ENCODE data around the gene PPP6R2. TPM values are rescaled to one million over a fixed set of nuclear protein-coding genes. Genes with fewer than 3 reads are reported as not detected.

Gene PPP6R2
- total RNA-seq, 6 experiments from 2014 or later = 41.9 to 47.0 (median 43.6) TPM

DNA sequence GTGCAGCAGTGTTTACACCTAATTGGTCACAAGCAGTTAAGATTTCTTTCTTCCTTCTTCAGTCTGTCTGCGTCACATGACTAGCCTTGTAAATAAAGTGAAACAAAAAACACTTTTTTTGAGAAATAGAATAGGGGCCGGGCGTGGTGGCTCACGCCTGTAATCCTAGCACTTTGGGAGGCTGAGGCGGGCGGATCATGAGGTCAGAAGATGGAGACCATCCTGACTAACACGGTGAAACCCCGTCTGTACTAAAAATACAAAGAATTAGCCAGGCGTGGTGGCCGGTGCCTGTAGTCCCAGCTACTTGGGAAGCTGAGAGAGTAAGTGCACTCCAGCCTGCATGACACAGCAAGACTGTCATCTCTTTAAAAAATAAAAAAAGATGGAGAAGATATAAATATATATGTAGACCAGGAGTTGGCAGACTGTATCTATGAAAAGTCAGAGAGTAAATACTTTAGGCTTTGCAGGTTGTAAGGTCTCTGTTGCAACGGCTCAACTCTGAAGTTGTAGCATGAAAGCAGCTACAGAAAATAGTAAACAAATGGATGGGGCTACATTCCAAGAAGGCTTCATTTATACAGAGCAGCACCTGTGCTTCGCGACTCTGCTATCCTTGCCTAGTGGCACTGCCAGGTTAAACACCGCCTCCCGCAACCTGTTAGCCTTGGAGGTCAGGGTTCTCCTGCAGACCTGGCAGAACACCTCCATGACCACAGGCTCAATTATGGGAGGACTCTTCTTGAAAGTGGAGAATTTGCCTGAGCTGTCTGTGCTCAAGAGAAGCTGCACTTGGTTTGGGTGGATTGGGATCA, 55.9 kb downstream of the PPP6R2 start:
- Mint-ChIP-seq H3K36me3 (ENCODE audit: low read depth) (peaks cover 8% of the 10 kb centered on the region), H3K27me3 (ENCODE audit: insufficient read depth) (peaks cover 7% of the 10 kb centered on the region), H3K9me3 (no peaks in the 10 kb centered on the region), H3K27ac (peak overlapping the region; percentile 65; the same call in 1 of the 2 replicates), H3K4me3 (no peak overlapping the region), H3K4me1 (ENCODE audit: low read depth) (peaks cover 17% of the 10 kb centered on the region)
- no peak for DNase-seq
- TF ChIP-seq, protein P1, sequence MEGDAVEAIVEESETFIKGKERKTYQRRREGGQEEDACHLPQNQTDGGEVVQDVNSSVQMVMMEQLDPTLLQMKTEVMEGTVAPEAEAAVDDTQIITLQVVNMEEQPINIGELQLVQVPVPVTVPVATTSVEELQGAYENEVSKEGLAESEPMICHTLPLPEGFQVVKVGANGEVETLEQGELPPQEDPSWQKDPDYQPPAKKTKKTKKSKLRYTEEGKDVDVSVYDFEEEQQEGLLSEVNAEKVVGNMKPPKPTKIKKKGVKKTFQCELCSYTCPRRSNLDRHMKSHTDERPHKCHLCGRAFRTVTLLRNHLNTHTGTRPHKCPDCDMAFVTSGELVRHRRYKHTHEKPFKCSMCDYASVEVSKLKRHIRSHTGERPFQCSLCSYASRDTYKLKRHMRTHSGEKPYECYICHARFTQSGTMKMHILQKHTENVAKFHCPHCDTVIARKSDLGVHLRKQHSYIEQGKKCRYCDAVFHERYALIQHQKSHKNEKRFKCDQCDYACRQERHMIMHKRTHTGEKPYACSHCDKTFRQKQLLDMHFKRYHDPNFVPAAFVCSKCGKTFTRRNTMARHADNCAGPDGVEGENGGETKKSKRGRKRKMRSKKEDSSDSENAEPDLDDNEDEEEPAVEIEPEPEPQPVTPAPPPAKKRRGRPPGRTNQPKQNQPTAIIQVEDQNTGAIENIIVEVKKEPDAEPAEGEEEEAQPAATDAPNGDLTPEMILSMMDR (IDR thresholded peaks at IDR 0.05) = no peak

DNA sequence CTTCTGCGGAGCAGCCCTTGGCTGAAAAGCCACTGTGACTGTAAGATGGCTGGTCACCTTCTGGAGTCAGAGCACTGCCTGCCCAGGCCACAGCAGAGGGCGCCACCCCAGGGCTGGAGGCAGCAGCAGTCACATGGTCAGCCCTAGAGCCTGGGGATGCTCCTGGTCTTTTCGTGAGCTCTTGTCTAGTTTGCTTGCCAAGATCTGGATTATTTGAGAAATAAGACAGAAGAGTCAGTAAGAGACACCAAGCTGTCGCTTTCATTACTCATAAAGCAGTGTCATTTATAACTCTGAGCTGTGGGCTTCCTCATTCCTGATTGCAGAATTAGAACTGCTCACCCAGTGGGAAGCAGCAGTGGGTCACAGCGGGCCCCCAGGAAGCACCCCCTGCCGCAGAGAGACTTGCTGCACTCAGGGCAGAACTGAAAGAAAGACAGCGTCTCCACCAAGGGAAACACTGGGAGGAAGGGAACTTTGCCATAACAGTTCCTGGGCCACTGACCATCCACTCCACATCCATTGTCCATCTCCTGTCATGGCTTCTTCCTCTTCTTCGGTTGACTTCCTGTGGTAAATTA, 56.7 kb downstream of the PPP6R2 start:
- Mint-ChIP-seq H3K4me1 (ENCODE audit: low read depth) (peaks cover 15% of the 10 kb centered on the region), H3K4me3 (no peak overlapping the region), H3K36me3 (ENCODE audit: low read depth) (peaks cover 5% of the 10 kb centered on the region), H3K9me3 (no peaks in the 10 kb centered on the region), H3K27me3 (ENCODE audit: insufficient read depth) (peaks cover 5% of the 10 kb centered on the region), H3K27ac (no peak overlapping the region)
- TF ChIP-seq, protein P1 (IDR thresholded peaks at IDR 0.05) = peak; percentile 72
- DNase-seq = peak; percentile 6

DNA sequence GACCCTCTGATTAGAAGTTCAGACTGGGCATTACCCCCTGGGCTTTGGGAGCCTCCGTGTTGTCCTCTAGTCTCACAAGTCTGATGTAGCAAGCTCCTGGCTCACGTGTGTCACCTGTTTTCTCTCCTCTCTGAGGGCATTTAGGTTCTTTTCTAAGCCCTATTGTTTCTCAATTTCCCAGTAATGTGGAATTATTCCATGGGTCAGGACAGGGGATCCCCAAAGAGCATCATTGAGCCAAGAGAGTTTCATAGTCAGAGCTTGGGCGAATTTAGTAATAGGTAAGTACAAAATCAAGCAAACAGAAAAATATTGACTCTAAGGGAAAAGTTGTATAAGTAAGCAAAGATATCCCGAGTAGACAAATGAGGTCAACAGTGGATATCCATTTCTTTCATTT, 57.3 kb downstream of the PPP6R2 start:
- DNase-seq = no peak
- no peak overlapping the region for H3K27ac Mint-ChIP-seq
- TF ChIP-seq, protein P1 (IDR thresholded peaks at IDR 0.05) = no peak
- no peaks in the 10 kb centered on the region for H3K36me3 Mint-ChIP-seq (ENCODE audit: low read depth)
- H3K4me1 Mint-ChIP-seq (ENCODE audit: low read depth) = peaks cover 10% of the 10 kb centered on the region
- peaks cover 4% of the 10 kb centered on the region for H3K27me3 Mint-ChIP-seq (ENCODE audit: insufficient read depth)
- H3K4me3 Mint-ChIP-seq = no peak overlapping the region
- H3K9me3 Mint-ChIP-seq = no peaks in the 10 kb centered on the region

DNA sequence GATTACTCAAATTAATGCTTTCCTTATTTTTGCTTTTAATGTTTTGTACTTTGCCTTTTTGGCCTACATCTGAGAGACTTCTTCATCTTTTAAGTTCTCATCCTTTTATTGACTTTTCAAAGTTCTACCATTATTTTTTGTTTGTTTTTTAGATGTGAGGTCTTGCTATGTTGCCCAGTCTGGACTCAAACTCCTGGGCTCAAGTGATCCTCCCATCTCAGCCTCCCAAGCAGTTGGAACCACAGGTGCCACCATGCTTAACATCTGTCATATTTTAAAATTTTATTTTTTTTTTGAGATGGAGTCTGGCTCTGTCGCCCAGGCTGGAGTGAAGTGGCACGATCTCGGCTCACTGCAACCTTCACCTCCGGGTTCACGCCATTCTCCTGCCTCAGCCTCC, 57.8 kb downstream of the PPP6R2 start:
- H3K27ac Mint-ChIP-seq = no peak overlapping the region
- TF ChIP-seq, protein P1 (IDR thresholded peaks at IDR 0.05) = no peak
- peaks cover 4% of the 10 kb centered on the region for H3K27me3 Mint-ChIP-seq (ENCODE audit: insufficient read depth)
- no peak overlapping the region for H3K4me3 Mint-ChIP-seq
- no peak for DNase-seq
- H3K9me3 Mint-ChIP-seq = no peaks in the 10 kb centered on the region
- peaks cover 10% of the 10 kb centered on the region for H3K4me1 Mint-ChIP-seq (ENCODE audit: low read depth)
- H3K36me3 Mint-ChIP-seq (ENCODE audit: low read depth) = no peaks in the 10 kb centered on the region

DNA sequence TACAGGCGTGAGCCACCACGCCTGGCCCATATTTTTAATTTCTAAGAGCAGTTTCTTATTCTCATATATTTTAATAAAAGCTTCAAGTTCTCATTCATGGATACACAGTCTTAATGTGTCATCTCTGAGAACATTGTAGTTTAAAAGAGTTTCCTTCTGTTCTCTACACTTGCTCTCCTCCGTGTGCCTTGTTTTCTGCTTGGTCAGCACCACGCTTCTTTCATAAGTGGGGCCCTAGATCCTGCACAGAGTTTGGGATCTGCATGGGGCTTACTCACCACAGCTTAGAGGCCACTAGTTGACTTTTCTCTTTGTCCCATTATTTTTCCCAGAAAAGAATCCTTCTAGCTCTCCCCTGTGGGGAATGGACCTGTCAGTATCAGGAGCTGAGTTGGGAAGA, 58.8 kb downstream of the PPP6R2 start:
- H3K4me1 Mint-ChIP-seq (ENCODE audit: low read depth) = peaks cover 5% of the 10 kb centered on the region
- TF ChIP-seq, protein P1 (IDR thresholded peaks at IDR 0.05) = no peak
- no peak overlapping the region for H3K4me3 Mint-ChIP-seq
- DNase-seq = no peak
- peaks cover 1% of the 10 kb centered on the region for H3K27me3 Mint-ChIP-seq (ENCODE audit: insufficient read depth)
- H3K27ac Mint-ChIP-seq = no peak overlapping the region; the same call in 1 of the 2 replicates
- H3K9me3 Mint-ChIP-seq = no peaks in the 10 kb centered on the region
- H3K36me3 Mint-ChIP-seq (ENCODE audit: low read depth) = no peaks in the 10 kb centered on the region
